ENCODE data around the gene CLEC16A.
A peak's percentile ranks its signal among the peaks of the same experiment; 100 is the strongest.

The CLEC16A gene

DNA sequence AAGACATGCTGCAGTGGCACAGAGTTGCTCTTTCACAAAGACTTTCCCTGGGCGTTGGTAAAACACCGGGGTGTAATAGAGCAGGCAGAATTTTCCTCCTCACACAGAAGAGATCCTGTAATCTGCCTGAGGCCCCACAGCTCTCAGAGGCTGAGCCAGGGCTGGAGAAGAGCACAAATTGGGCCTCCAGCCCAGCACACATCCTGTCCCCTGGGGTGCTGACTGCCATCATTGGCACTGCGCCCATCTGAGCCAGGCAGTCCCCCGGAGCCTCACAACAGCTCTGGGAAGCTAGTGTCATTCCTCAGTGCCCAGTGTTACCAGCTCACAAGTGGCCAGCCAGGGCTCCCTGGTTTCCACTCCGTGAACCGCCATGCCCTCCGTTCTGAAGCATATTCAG is 192.2 kb downstream of the CLEC16A start:
- no peak for ATAC-seq
- Mint-ChIP-seq H3K27me3 (no peaks in the 10 kb centered on the region), H3K36me3 (peaks cover 73% of the 10 kb centered on the region), H3K9me3 (no peaks in the 10 kb centered on the region), H3K27ac (no peak overlapping the region), H3K4me3 (no peak overlapping the region), H3K4me1 (peaks cover 39% of the 10 kb centered on the region)

- Mint-ChIP-seq H3K27ac (peak overlapping the region; percentile 74), H3K36me3 (peaks cover 62% of the 10 kb centered on the region), H3K27me3 (no peaks in the 10 kb centered on the region), H3K4me3 (no peak overlapping the region), H3K4me1 (peaks cover 25% of the 10 kb centered on the region), H3K9me3 (no peaks in the 10 kb centered on the region)
- no peak for ATAC-seq
Observed at GRCh38 chr16:11138022-11138768, 193.8 kb downstream of the CLEC16A start.

DNA sequence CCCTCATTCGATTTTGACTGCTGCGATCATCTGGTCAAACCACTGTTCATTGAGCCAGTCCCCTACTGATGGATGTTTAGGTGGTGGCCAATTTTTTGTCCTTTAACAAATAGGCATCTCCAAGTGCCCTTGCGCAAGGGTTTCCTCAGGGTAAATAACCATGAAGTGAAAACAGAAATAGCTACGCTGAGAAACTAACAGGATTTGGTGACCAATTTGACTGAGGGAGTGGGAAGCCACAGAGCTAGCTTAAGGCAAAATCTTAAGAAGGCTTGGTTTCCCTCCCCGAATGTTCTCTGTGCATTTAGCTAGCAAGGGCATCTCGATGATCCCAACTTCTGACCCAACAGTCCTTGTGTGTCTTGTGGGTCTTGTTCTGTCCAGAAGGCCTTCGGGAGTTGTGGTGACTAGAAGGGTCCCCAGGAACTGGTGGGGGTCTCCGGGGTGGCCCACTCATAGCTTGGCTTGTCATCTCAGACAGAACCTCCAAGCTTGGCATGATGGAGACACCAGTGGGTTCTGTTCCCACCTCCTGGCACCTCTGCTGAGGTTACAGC is 194.5 kb downstream of the CLEC16A start:
- H3K4me3 Mint-ChIP-seq: no peak overlapping the region
- no peaks in the 10 kb centered on the region for H3K9me3 Mint-ChIP-seq
- no peak for ATAC-seq
- peaks cover 19% of the 10 kb centered on the region for H3K4me1 Mint-ChIP-seq
- H3K27me3 Mint-ChIP-seq: no peaks in the 10 kb centered on the region
- no peak overlapping the region for H3K27ac Mint-ChIP-seq
- peaks cover 62% of the 10 kb centered on the region for H3K36me3 Mint-ChIP-seq

DNA sequence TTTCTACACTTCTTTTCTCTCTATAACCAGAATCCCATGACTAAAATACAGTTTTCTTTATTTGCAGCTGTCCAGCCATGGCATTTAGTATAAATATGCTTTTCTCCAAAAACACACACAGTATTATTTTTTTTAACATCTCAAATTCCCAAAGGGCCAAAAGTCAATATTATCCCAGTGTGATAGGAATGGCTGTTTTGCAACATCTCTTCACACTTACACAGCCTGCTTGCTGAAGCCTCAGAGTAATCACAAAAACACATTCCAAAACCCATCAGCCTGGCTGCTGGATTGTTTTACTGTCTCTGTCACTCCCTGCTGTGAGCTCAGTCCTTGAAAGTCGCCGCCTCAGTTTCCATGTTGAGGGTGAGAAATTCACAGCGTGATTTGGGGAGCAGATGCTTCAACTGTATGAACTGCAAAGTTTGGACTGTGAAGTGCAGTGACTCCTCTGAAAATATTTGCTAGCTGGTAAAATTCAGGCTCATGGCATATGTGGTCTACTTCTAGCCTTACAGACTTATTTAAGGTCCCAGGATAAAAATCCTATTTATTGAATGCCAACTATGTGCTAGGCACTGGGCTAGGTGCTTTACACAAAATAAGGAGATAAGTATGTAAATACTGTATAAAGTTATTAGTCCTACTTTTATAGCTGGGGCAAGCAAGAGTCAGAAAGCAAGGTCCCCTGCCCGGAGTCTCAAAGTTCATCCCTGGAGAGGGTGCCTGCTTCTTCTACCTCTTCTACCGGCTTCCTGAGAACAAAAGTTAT is 195.1 kb downstream of the CLEC16A start:
- no peak for ATAC-seq
- Mint-ChIP-seq H3K4me1 (peaks cover 19% of the 10 kb centered on the region), H3K27ac (peak overlapping the region; percentile 61), H3K9me3 (no peaks in the 10 kb centered on the region), H3K36me3 (peaks cover 67% of the 10 kb centered on the region), H3K4me3 (no peak overlapping the region), H3K27me3 (no peaks in the 10 kb centered on the region)

DNA sequence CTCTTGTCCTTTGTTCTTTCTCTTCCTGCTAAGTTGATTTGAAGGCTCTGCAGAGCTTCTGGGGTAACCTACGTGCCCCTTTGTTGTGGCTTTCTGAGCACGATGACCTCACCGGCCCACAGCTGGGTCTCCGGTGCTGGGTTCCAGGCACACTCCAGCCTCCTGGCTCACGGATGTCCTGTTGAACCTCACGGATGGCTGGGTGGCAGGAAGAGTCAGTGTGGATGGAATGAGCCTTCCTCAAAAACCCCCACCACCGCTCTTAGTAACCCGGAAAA is 195.7 kb downstream of the CLEC16A start:
- no peak overlapping the region for H3K4me3 Mint-ChIP-seq
- no peaks in the 10 kb centered on the region for H3K9me3 Mint-ChIP-seq
- no peak for ATAC-seq
- no peaks in the 10 kb centered on the region for H3K27me3 Mint-ChIP-seq
- peak overlapping the region; percentile 61 for H3K27ac Mint-ChIP-seq
- H3K4me1 Mint-ChIP-seq: peaks cover 19% of the 10 kb centered on the region
- H3K36me3 Mint-ChIP-seq: peaks cover 66% of the 10 kb centered on the region

DNA sequence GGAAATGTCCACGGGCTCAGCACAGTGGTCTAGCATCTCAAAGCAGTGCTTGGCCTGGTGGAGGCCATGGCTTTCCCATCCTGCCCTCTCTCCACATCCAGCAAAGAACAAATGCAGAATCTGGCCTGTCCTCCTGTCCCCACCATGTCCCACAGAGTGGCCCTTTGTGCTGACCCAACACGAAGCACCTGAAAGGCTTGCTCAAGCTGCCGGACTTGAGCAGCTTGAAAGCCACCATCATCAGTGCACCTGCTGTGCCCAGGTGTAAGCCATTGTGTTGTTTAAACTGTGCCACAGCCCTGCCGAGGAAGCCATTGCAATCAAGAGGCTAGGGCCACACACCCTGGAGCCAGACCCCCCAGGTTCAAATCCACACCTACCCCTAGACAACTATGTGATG is 196.1 kb downstream of the CLEC16A start:
- peak overlapping the region; percentile 61 for H3K27ac Mint-ChIP-seq
- H3K4me3 Mint-ChIP-seq: no peak overlapping the region
- peaks cover 62% of the 10 kb centered on the region for H3K36me3 Mint-ChIP-seq
- H3K4me1 Mint-ChIP-seq: peaks cover 18% of the 10 kb centered on the region
- H3K27me3 Mint-ChIP-seq: no peaks in the 10 kb centered on the region
- H3K9me3 Mint-ChIP-seq: no peaks in the 10 kb centered on the region
- no peak for ATAC-seq

- Mint-ChIP-seq H3K4me3 (no peak overlapping the region), H3K27me3 (no peaks in the 10 kb centered on the region), H3K4me1 (peaks cover 14% of the 10 kb centered on the region), H3K27ac (peak overlapping the region; percentile 61), H3K36me3 (peaks cover 61% of the 10 kb centered on the region), H3K9me3 (no peaks in the 10 kb centered on the region)
- no peak for ATAC-seq
Observed at GRCh38 chr16:11140867-11141266, 196.5 kb downstream of the CLEC16A start.

GRCh38 chr16:11141409-11142260 is 197.3 kb downstream of the CLEC16A start:
- no peaks in the 10 kb centered on the region for H3K9me3 Mint-ChIP-seq
- H3K27ac Mint-ChIP-seq: peak overlapping the region; percentile 3
- no peak overlapping the region for H3K4me3 Mint-ChIP-seq
- peaks cover 61% of the 10 kb centered on the region for H3K36me3 Mint-ChIP-seq
- no peaks in the 10 kb centered on the region for H3K27me3 Mint-ChIP-seq
- H3K4me1 Mint-ChIP-seq: peaks cover 14% of the 10 kb centered on the region
- no peak for ATAC-seq

DNA sequence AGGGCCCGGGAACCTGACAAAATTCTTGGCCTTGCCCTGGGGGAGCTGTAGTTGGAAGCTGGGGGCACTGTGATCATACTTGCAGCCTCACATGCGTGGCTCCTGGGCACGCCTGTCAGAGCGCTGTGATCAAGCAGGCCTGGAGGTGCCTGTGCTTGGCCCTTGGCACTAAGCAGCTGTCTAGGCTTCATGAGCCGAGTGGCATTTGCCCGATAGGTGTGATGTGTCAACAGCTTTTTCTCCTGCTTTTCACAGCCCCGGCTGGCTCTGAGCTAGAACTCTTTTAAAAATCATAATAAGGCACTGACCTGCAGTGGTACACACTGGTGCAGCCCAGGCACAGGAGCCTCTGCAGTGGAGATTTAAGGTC is 197.9 kb downstream of the CLEC16A start:
- peaks cover 13% of the 10 kb centered on the region for H3K4me1 Mint-ChIP-seq
- no peak overlapping the region for H3K27ac Mint-ChIP-seq
- no peak for ATAC-seq
- H3K4me3 Mint-ChIP-seq: no peak overlapping the region
- no peaks in the 10 kb centered on the region for H3K27me3 Mint-ChIP-seq
- peaks cover 61% of the 10 kb centered on the region for H3K36me3 Mint-ChIP-seq
- H3K9me3 Mint-ChIP-seq: no peaks in the 10 kb centered on the region

GRCh38 chr16:11142951-11143350 is 198.6 kb downstream of the CLEC16A start:
- no peak for ATAC-seq
- Mint-ChIP-seq H3K27me3 (no peaks in the 10 kb centered on the region), H3K4me1 (peaks cover 6% of the 10 kb centered on the region), H3K4me3 (no peak overlapping the region), H3K9me3 (no peaks in the 10 kb centered on the region), H3K36me3 (peaks cover 57% of the 10 kb centered on the region), H3K27ac (no peak overlapping the region)

- Mint-ChIP-seq H3K36me3 (peaks cover 58% of the 10 kb centered on the region), H3K9me3 (no peaks in the 10 kb centered on the region), H3K4me3 (no peak overlapping the region), H3K4me1 (peaks cover under 1% of the 10 kb centered on the region), H3K27ac (no peak overlapping the region), H3K27me3 (no peaks in the 10 kb centered on the region)
- no peak for ATAC-seq
Observed at GRCh38 chr16:11143372-11144035, 199.1 kb downstream of the CLEC16A start.

DNA sequence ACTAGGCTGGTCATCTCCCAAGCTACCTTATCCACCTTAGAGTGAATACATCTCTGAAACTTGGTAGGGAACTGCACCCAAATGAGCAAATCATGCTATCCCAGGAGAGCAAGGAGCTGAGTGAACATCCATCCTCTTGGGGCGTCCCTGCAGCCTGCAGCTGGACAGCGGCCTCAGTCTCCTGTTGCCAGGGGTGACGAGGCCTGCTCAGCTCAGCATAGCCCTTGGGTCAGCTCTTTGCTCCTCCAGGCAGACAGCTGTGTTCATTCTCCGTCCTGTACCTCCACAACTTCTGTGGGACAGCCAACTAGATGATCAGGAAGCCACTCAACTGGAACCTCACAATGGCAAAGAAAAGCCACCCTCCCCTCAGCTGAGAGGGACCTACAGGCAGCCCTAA is 199.8 kb downstream of the CLEC16A start:
- ATAC-seq: no peak
- Mint-ChIP-seq H3K36me3 (peaks cover 62% of the 10 kb centered on the region), H3K27ac (no peak overlapping the region), H3K4me1 (no peaks in the 10 kb centered on the region), H3K4me3 (no peak overlapping the region), H3K9me3 (no peaks in the 10 kb centered on the region), H3K27me3 (no peaks in the 10 kb centered on the region)

DNA sequence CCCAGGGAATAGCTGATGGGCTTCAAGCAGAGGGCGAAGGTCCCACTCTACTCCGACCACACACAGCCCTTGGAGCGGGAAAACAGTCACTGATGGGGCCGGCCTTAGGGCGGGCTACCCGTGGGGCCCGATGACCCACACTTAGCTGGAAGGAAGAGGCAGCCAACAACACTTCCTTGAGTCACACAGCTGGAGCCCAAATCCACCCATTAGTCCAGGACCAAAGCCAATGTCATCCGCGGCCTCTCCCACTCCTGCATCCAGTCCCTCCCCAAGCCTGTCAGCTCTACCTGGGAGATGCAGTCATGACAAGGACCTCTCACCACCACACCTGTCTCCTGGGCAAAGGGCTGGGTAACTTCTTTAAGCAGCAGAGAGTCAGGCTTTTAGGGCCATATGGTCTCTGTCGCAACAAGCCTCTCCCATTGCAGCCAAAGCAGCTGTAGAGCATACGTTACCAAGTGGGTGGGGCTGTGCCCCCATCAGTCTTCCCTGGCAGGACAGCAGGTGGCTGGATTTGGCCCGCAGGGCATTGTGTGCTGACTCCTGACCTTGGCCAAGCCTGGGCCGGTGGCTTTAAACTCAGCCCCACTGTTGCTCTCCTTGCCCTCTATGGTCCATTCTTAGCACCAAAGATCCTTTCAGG is 200.9 kb downstream of the CLEC16A start:
- H3K9me3 Mint-ChIP-seq: no peaks in the 10 kb centered on the region
- no peak overlapping the region for H3K27ac Mint-ChIP-seq
- no peak overlapping the region for H3K4me3 Mint-ChIP-seq
- H3K36me3 Mint-ChIP-seq: peaks cover 61% of the 10 kb centered on the region
- no peaks in the 10 kb centered on the region for H3K27me3 Mint-ChIP-seq
- ATAC-seq: no peak
- H3K4me1 Mint-ChIP-seq: no peaks in the 10 kb centered on the region

DNA sequence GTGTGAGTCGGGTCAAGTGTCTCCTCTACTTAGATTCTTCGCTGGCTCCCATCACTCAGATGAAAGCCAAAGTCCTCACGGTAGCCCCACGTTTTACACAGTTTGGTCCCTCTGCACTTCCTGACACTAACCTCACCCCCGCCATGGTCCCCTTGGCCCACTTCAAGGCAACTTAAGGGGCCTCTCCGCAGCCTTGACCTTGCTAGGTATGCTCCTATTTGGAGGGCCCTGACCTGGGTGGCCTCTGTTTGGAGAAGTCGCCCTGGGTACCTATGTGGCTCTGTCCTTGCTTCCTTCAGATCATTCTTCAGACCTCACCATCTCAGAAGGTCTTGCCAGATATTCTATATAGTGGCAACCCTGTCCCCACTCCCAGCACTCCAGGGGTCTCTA is 201.5 kb downstream of the CLEC16A start:
- ATAC-seq: no peak
- peaks cover 67% of the 10 kb centered on the region for H3K36me3 Mint-ChIP-seq
- no peaks in the 10 kb centered on the region for H3K9me3 Mint-ChIP-seq
- H3K27ac Mint-ChIP-seq: peak overlapping the region; percentile 5
- H3K4me3 Mint-ChIP-seq: no peak overlapping the region
- H3K4me1 Mint-ChIP-seq: no peaks in the 10 kb centered on the region
- H3K27me3 Mint-ChIP-seq: no peaks in the 10 kb centered on the region
